HCEC 1CT (cell line): Measurements from ENCODE around the gene RGL3.
A peak's percentile ranks its signal among the peaks of the same experiment; 100 is the strongest.
"Not testable (repeated sequence)": the region's sequence is repeated elsewhere in the genome, so short reads cannot be mapped to it uniquely, and the experiment has no call there.

Experiments
- DNase-seq: peaks from one replicate; pipeline ENCODE4 v3.0.0-alpha.2; 2017

RGL3 gene

DNA sequence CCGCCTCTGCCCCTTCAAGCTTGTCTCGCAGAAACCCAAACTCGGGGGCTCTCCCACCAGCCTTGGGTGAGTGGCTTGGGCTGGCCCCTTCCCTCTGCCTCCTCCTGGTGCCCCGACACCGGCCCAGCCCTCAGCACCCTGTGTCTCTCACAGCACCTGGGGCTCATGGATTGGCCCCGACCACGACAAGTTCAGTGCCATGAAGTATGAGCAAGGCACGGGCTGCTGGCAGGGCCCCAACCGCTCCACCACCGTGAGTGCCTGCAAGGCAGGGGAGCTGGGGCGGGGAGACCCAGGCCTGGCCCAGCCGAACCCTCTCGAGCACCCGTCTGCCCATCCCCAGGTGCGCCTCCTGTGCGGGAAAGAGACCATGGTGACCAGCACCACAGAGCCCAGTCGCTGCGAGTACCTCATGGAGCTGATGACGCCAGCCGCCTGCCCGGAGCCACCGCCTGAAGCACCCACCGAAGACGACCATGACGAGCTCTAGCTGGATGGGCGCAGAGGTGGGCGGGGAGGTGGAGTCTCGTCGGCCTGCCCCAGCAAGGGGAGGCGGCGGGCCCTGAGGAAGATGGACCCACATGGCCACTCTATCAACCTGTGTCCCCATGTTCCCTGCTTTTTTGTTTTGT, 29.9 kb upstream of the RGL3 start:
- no peak for DNase-seq

DNA sequence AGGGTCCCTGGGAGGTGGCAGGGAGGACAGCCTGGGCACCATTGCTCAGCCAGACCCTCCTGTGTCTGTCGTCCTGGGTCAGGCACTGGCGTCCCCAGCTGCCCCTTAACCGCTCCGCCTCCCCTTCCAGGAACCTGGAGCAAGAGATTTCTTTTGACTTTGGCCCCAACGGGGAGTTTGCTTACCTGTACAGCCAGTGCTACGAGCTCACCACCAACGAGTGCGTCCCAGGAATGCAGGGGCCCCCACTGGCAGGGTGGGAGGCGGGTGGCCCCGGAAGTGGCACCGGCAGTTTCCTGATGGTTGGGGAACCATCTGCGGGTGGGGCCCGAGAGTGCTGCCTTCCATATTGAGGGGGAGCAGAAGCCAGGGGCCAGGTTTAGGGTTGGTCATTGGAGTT, 29.3 kb upstream of the RGL3 start:
- no peak for DNase-seq

DNA sequence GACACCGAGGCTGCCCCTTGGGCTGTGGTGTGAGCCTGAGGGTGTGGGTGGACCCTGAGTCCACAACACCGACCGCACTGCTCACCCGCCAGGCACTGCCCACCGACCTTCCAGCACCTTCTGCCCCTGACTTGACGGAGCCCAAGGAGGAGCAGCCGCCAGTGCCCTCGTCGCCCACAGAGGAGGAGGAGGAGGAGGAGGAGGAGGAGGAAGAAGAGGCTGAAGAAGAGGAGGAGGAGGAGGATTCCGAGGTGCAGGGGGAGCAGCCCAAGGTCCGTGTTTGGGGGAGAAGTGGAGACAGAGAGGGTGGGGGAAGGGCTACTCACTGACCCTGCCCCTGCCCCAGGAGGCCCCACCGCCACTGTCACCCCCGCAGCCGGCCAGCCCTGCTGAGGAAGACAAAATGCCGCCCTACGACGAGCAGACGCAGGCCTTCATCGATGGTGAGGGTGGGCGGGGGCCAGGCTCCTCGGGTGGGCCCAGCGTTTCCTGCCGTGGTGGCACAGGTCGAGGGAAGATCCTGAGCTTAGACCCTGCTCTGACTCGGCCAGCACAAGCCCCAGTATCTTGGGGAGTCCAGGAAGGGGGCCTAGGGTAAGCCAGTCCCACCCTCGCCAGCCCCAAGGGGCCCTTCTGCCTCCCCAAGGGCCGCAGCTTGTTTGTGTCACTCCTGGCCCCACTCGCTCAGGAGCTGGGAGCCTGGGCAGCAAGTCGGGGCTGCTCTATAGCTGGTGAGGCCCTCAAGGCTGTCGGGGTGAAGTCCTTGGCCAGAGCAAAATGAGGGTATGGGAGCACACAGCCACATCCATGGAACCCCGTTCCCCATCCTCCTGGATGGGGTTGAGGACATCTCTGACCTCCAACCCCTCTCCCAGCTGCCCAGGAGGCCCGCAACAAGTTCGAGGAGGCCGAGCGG, 28.5 kb upstream of the RGL3 start:
- DNase-seq = no peak

DNA sequence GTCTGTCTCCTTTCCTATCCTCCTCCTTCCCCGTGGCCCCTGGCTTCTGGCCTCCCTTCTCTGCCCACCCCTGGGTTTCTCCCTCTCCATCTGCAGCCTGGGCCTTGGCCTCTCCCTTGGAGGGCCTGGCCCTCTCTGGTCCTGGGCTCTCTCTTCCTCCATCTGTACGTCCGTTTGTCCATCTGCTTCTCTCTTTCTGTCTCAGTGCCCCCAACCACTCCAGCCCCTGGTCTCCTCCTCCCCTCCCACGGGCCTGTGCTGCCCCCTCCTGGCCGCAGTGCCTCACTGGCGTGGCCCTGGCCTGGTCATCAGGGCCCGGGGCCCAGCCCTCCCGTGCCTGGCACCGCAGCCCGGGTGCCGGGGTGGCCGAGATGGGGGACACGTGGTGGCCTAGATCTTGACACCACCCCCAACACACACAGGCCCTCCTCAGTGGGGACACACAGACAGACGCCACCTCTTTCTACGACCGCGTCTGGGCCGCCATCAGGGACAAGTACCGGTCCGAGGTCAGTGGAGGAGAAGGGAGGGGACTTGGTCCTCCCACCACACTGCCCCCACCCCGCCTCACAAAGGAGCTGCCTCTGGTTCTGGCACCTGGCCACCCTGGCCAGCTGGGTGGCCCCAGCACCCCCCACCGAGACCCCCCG, 27.7 kb upstream of the RGL3 start:
- DNase-seq = no peak

DNA sequence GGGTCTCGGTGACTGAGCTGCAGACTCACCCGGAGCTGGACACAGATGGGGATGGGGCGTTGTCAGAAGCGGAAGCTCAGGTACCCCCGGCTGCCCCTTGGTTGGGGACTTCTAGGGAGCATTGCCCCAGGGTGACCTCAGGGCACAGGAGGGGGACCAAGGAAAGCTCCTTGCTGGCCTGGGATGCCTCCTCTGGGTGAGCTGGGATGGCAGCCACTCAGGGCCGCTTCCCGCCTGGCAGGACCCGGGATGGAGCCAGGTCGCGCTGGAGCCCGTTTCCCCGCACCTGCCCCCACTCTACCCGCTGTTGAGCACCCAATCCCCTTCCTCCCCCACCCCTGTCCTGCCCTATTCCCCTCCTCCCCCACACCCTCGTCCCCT, 27.1 kb upstream of the RGL3 start:
- no peak for DNase-seq

DNA sequence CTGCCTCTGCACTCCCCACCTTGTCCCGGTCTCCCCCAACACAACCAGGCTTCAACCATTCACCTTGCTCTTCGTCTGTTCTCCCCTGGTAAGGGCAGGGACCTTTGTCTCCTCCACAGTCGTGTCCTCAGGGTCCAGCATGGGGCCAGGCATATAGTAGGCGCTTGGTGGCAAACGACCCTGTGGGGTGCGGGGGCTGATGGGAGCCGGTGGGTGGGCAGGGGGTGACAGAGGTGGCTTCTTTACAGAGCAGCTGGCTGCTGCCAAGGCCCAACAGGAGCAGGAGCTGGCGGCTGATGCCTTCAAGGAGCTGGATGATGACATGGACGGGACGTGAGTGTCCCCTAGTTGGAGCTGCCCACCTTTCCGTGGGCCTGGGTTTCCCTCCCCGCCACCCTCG, 26.0 kb upstream of the RGL3 start:
- DNase-seq = no peak

DNA sequence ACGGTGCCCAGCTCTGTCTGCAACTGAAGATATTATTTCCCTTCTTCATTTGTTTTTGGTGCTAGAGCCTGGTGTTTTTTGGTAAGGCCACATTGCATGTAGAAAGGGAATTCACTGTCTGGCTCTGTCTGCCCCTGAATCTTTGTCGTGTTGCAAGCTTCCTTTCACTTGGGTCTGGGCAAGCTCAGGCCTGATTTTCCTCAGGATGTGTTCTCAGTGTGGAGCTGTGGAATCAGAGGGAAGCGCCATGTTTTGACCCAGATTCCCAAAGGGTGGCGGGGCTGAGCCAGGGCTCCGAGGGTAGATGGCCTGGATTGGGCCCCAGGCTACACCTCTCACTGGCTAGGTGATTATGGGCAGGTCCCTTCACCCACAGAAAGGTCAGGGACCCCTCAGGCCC, 24.9 kb upstream of the RGL3 start:
- no peak for DNase-seq

DNA sequence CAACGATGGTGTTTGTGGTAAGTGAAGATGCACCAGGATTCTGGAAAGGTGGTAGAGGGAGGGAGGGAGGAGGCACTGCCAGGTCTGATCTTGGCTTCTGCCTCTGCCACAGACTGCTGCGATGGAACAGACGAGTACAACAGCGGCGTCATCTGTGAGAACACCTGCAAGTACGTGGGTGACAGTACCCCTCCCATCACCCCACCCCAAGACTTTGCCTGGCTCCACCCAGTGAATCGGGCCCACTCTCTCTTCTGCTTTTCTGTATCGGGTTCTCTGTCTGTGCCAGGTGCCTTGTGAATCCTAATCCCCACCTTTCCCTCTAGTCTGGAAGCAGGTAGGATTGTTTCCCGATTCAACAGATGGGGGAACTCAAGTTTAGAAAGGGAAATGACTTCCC, 18.8 kb upstream of the RGL3 start:
- no peak for DNase-seq

DNA sequence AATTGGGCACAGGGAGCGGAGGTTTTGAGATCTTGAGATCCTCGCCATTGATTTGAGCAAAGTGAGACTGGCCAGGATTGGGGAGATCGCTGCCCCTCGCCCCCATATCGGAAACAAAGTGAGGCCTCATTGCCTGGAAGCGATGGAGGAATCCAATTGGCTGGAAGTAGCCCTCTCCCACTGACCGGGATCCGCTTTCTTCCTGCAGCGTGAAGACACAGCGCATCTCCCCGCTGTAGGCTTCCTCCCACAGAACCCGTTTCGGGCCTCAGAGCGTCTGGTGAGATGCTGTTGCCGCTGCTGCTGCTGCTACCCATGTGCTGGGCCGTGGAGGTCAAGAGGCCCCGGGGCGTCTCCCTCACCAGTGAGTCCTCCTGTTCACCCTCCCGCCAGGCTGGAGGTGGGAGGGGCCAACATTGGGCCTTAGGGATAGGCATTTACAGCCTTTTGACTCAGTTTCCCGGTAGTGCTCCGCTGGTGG, 16.8 kb upstream of the RGL3 start:
- no peak for DNase-seq

DNA sequence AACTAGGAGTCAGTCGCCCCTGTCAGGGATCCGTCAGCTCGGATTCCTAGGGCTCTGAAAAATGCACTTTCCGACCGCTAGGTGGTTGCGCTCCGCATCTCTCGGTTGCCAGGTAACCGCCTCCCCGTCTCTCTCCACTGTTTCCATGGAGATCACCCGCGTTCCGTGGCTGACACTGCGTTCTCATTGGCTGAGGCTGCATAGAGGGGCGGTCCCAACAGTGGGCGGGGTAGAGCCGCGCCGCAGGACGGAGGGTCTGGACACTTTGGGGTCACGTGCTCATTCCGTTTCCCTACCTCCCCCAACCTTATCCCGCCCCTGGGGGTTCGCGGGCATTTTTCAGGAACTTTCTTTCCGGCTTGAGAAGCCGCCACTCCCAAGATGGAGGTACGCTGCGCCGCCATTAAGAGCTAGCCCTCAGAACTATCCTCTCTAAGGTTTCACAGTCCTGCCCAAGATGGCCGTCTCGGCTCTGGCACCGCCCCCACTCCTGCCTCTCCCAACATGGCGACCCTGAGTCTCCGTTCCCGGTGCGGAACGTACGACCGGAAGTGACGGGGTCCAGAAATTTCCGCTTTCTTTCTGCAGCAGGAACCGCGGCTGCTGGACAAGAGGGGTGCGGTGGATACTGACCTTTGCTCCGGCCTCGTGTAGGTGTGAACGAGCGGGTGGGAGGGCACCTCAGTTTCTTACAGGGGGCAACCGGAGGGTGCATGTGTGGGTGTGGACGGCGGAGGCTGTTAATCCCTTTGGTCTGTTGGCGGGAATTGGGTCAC, 16.1 kb upstream of the RGL3 start, which contains the start of the genes ODAD3 and PRKCSH:
ODAD3 (minus strand) TSS at position 65 of the 776 bp plus-strand sequence. CDS start 105 bp downstream, outside the sequence.
PRKCSH (plus strand) TSS at position 579 of the 776 bp plus-strand sequence. CDS start 483 bp downstream, outside the sequence.
- peak; percentile 100 for DNase-seq

DNA sequence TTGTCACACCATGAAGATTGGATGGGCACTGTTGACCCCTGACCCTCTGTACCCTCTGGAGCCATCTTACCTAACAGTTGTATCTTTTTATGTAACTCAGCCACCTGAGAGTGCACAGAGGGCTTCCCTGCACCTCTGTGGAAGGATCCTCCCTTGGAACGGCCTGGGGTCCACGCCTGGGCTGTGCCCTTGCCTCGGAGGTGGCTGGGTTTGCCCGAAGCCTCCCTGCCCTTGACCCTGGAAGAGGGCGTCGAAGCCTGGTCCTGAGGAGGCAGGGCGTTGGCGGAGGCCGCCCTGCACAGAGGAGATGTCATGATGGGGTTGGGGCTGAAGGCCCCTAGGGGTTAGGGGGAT, 15.6 kb upstream of the RGL3 start:
- no peak for DNase-seq

DNA sequence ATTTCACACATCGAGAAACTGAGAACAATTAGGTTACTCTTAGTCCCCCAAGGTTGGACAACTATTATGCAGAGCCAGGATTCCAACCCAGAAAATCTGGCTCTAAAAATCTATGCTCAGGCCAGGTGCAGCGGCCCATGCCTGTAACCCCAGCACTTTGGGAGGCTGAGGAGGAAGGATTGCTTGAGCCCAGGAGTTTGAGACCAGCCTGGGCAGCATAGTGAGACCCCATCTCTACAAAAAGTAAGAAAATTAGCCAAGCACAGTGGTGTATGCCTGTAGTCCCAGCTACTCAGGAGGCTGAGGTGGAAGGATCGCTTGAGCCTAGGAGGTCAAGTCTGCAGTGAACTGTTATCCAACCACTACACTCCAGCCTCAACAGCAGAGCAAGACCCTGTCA, 14.4 kb upstream of the RGL3 start:
- not testable (repeated sequence) for DNase-seq

DNA sequence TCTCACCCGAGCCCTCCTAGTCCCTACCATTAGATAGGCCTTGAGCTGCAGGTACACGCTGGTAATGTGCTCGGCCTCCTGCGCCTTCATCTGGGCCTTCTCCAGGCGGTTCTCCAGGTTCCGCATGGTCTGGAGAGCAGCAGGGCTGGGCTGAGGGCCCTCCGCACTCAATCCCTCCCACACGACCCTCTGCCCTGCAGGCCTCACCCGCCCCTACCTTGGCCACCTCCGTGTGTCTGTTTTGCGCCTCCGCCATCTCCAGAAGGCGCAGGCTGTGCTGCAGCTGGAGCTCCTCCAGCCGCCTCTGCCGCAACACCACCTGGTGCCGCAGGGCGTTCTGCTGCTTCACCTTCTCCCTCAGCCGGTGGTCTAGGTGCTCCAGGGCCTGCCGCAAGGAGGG, 7.5 kb upstream of the RGL3 start:
- DNase-seq = no peak

DNA sequence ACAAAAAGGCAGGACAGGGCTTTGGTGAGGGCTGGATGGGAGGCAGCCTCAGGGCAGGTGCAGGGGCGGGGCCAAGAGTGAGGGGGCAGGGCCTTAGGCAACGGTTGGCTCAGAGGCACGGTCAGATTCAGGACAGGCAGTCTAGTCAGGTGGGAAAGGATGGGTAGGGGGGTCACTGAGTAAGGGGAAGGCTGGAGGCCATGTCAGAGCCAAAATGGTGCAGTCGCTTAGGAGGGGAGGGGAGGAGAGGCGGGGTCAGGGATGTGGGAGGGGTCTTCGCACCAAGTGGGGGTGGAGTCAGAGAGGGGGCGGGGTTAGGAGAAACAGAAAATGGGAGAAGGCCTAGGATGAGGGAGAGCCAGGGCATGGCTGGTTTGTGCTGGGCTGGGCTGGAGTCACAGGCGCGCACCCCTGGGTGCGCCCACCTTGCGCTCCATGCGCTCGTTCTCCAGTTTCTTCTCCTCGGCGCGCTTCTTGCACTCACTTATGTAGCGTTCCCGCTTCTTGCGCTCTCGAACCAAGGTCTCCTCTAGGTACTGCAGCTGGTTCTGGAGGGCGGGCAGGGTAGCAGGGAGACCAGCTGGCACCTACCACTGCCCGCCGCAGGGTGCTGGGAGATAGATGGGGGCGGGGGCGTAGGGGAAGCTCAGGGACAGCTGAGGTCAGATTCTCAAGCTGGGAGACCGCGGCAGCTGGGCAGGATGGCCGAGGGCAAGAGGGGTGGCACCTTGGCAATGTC, 6.8 kb upstream of the RGL3 start:
- DNase-seq = no peak

DNA sequence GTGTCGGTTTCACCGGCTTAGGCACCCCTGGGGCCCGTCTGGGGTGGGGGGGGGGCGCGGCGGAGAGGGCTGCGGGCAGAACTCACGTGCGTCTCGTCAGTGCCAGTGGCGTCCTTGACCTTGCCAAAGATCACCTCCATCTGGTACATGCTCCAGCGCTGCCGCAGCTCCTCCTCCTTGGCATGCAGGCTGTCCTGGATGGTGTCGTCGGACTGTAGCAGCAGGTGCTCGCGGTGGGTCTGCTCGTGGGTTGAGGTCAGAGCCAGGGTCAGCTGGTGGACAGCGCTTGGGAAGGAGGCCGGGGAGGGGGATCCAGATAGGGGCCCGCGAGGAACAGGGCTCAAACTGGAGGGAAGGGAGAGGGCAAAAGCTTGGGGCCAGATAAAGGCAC, 4.7 kb upstream of the RGL3 start:
- no peak for DNase-seq

DNA sequence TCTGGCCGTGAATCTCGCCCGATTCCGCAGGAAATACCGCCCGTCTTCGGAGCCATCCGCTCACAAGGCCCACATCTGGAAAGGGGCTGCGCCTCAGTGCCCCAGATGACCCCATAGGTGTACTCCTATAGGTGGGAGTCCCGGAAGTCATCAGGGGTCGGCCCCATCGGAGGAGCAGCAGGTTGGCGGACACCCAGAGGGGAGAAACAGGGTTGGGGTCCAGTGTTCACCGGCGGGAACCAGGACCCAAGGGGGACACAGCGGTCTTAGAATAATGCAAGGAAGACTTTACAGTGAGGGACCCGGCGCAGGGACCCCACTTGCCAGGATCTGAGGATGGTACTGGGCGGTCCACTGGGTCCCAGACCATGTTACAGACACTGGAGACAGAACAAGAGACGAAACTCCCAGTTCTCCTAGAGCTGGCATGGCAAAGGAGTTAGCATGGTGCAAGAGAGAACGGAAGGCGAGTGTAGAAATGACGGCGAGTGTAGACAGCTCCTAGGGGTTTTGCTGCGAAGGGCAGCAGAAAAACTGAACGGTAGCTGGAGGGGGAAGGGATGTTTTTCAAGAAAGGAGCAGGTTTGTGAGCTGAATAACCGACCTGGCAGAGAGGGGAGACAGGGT, 4.2 kb upstream of the RGL3 start:
- no peak for DNase-seq

DNA sequence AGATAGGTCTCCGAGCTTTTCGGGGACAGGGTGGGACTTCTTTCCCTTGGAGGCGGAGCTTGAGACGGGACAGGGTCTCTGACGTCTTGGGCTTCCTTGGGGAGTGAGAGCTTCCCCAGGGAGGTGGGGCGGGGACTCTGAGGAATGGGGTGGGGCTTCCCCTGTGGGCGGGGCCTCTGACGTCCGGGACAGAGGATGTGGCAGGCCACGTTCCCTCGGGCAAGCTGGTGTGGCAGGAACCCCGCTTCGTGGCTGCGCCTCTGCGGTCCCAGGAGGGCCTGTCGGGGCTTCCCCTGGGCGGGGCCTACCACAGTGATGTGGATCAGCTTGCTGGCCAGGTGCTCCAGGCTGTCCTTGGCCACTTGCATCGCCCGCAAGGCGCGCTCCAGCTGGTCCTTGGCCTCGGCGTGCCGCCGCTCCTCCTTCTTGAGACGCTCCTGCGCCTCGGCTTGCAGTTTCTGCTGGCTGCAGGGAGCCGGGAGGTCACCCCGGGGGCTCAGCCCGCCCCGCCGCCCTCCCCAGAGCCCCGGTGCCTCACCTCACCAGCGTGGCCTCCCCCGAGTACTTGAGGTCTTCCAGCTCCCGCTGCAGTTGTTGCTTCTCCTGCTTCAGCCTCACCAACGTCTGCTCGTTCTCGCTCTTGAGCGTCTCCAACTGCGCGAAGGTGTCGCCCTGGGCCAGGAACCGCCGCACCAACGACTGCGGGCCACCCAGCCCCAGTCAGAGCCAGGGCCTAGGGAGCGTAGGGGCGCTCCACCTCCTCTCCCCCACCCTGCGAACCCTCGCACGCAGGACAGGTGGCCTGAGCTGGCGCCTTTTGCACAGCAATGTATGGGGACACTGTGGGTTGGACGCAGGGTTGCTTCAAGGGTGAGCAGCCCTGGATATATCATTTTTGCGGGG, 3.3 kb upstream of the RGL3 start:
- no peak for DNase-seq

DNA sequence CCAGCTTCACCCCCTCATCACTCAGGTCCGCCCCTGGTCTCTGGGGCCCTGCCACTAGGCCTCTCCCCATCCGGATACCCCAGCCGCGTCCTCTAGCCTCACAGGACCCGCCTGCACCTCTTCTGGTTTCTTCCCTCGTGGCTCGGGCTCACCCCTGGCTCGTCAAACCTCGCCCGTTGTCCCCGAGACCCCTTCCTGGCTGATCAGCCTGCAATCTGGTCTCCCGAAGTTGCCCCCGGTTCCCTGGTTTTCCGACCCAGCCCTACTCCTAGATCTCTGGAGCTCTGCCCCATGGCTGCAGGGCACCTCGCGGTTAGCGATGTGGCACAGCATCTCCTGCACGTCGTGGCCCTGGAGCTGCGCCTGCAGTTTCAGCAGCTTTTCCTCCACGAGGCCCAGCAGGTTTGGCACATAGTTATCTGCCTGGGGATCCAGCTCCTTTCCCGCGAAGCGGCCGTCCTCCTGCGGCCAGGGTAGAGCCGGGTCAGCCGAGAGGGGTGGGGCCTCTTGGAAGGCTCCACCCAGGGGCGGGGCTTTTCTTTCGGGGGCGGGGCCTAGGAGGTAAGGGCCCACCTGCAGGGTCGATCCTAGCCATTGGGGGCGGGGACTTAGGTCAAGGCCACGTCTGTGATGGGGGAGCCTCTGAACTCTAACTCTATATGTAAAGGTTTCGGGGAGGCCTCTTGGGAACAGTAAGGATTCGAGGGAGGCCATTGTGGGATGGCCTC, 2.4 kb upstream of the RGL3 start:
- DNase-seq = no peak

DNA sequence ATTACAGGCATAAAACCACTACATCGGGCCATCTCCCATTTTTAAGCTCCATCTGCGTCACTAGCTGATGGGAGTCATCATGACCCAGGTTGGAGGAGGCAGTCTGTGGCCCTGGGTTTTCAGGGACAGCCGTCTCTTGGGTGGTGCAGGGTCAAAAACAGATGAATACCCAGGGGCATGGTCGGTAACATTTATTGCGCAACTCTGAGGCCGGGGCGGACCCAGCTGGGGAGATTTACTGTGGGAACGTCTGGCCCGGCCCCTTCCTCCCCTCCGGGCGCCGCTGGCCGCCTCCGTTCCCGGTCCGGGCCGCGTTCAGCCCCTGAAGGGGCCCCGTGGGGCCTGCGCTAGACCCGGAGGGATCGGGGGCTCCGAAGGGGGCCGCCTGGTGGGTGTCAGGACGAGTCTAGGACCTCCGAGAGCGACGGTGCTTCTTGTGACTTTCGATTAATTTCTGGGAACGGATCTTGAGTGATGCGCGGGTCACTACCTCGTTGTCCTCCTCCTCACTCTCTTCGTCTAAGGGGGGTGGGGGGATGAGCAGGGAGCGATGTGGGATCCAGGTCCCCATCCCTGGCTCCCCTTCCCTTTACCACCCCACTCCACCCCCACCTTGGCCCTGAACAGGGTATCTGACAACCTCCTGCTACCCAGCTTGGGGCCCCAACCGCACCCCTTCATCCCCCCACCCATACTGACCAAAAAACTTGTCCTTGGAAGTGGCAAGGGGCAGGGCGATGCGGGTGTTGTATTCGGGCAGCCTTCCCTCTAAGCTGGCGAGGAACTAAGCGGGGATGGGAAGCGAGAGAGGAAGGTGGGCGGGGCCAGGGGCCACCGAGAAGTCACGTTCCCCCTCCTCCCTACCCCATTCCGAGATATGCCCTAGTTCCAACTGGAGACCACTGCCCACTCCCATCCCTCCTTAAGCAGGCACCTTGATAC, 1.6 kb upstream of the RGL3 start:
- no peak for DNase-seq
